ENCODE results near the gene TMEM108.

TMEM108 gene

DNA sequence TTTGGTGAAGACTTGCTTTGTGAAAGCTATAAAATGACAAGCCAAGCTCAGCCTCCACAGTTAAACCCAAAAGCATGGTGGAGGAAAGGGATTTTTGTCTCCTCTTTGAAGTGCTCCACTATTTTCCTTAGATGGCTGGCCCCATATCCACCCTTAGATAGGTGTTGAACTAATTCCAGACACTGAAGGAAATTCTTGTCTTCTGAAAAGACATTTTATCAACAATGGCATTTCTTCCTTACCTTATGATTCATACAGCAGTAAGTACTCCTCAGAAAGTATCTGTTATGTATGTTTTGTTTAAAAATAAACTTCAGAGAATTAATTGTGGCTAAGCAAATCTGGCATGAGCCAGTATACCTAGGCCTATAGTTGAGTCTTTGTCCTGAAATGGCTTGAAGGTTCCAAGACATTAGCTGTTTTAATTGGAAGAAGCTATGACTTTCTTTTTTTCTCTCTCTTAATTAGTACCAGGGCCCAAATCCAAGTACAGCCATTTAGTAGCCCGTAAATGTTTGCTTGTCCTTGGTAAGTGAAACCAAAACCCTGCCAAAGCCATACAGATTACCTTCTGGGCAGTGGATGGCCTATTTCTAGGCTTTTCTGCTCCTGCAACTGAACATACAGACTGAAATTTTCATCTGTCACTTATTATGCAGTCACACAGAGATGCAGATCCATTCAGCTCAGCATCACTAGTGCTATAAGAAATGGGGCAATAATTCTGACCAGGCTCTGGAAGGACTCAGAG, 356.5 kb downstream of the TMEM108 start:
- no peak overlapping the region for H3K27ac ChIP-seq
- TF ChIP-seq, protein P1, sequence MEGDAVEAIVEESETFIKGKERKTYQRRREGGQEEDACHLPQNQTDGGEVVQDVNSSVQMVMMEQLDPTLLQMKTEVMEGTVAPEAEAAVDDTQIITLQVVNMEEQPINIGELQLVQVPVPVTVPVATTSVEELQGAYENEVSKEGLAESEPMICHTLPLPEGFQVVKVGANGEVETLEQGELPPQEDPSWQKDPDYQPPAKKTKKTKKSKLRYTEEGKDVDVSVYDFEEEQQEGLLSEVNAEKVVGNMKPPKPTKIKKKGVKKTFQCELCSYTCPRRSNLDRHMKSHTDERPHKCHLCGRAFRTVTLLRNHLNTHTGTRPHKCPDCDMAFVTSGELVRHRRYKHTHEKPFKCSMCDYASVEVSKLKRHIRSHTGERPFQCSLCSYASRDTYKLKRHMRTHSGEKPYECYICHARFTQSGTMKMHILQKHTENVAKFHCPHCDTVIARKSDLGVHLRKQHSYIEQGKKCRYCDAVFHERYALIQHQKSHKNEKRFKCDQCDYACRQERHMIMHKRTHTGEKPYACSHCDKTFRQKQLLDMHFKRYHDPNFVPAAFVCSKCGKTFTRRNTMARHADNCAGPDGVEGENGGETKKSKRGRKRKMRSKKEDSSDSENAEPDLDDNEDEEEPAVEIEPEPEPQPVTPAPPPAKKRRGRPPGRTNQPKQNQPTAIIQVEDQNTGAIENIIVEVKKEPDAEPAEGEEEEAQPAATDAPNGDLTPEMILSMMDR (conservative IDR thresholded peaks at IDR 0.05), result no peak
- no peak for TF ChIP-seq ZFX (IDR thresholded peaks at IDR 0.05)

DNA sequence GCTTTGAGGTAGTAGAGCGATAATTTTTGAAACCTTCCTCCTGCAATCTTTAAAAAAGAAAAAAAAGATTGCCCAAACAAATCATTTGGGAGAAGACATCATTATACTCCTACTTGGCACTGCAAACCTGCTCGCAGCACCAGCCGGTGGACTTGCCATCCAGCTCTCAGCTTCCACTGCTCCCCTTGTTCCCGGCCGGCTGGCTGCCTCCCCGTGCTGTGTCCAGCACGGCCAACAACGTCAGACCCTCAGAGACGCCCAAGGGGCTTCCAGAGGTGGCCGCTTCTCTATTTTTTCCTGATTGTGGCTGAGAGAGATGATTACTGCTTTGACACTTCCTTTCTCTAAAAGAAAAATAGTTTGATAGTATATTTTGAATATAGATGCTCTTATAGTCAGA, 358.7 kb downstream of the TMEM108 start:
- TF ChIP-seq, protein P1 (conservative IDR thresholded peaks at IDR 0.05), result no peak
- no peak for TF ChIP-seq ZFX (IDR thresholded peaks at IDR 0.05)
- no peak overlapping the region for H3K27ac ChIP-seq

- no peak within 1 kb of the TSS for H3K27ac ChIP-seq
- TF ChIP-seq, protein P1 (conservative IDR thresholded peaks at IDR 0.05), result no peak
- TF ChIP-seq ZFX (IDR thresholded peaks at IDR 0.05), result no peak
Measured at GRCh38 chr3:133400006-133400515, 361.9 kb downstream of the TMEM108 start, which contains the start of gene BFSP2. BFSP2 (plus strand) TSS chr3:133400056; CDS start chr3:133400084, 28 bp downstream.

DNA sequence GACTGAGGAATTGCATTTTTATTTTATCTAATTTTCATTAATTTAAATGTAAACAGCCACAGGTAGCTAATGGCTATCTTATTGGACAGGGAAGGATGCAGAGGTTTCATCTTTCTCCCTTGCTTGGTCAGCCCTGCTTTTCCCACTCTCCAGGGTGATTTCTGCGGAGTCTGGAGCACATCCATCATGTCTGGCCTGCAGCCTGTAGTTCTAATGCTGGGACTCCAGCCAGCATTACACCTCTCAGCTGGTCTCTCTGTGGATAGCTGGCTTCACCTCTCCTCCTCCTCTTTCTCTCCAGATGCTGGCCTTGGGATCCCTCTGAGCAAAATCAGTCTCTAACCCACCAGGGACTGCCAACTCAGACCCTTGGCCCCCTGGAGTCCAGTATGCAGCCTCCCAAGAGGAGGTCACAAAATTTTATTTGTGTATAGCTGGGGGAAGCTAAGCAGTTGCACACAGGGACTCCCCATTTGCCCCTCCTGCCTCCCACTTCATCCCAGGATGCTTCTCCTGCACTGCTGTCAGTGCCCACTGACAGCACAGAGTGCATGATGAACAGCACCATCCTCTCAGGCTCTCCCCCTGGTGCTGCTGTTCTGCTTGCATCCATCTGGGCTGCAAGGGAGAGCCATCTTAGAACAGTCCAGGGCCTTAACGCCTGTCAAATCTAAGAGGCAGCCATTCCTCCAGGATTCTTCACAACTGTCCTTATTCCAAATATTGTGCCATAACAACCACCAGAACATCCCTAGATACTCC, 363.4 kb downstream of the TMEM108 start:
- TF ChIP-seq, protein P1 (conservative IDR thresholded peaks at IDR 0.05), result no peak
- TF ChIP-seq ZFX (IDR thresholded peaks at IDR 0.05), result no peak
- no peak overlapping the region for H3K27ac ChIP-seq

GRCh38 chr3:133404920-133405319, 366.7 kb downstream of the TMEM108 start:
- TF ChIP-seq, protein P1 (conservative IDR thresholded peaks at IDR 0.05), result no peak
- no peak for TF ChIP-seq ZFX (IDR thresholded peaks at IDR 0.05)
- H3K27ac ChIP-seq, result no peak overlapping the region

DNA sequence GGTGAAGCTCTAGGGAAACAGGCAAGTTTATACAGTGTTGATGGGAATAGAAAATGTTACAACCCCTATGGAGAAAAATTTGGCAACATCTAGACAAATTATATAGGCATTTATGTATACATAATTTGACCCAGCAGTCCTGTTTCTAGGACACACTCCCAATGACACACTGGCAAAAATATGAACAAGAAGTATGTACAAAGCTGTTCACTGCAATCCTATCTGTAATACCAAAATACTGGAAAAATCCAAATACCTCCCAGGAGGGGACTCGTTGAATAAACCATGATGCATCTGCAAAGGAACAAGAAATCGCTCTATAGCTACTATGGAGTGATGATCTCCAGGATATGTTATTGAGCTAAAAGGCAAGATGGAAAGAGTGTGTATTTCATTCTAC, 370.2 kb downstream of the TMEM108 start:
- TF ChIP-seq ZFX (IDR thresholded peaks at IDR 0.05), result no peak
- TF ChIP-seq, protein P1 (conservative IDR thresholded peaks at IDR 0.05), result no peak
- H3K27ac ChIP-seq, result no peak overlapping the region

DNA sequence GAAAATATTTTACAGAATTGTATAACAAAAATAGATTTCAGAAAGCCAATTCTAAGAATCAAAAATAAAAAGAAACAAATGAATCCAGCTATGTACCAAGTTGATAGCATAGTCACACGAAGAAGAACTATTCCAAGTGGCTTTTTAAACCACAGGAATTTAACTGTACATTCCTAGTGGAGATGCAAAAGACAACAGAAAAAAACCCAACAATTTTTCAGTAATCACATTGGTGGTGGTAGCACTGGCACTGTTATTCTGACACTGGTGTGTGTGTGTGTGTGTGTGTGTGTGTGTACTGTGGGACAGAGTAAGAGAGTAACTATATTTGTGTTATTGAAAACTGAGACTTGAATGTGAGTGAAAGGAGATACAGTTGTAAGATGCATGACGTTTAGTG, 370.8 kb downstream of the TMEM108 start:
- no peak for TF ChIP-seq ZFX (IDR thresholded peaks at IDR 0.05)
- TF ChIP-seq, protein P1 (conservative IDR thresholded peaks at IDR 0.05), result no peak
- no peak overlapping the region for H3K27ac ChIP-seq
